NCI-H2029 (cell line): ENCODE results near the gene LMO3.

ENCODE experiments used
- DNase-seq: peaks from one replicate; lab custom pipeline; 2025; lab: John Stamatoyannopoulos, UW

Gene LMO3

GRCh38 chr12:16600525-16600924, 5.4 kb downstream of the LMO3 start:
- DNase-seq = no peak

DNA sequence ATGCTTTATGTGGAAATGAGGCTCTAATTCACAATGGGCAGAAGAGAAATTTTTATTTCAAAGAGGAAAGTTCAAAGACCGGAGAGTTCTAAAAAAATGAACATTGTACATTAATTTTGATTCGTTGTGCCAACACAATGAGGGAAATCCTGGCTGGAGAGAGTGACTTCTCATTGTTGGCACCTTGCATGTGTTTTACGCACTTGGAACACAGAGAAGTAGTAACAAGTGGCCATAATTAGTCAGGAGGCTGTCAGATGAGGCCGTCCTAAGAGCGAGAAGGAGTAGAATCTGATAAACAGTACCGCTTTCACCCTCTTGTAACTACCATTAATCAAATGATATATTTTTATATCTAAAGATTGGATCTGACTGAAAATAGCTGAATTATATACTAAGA, 6.9 kb downstream of the LMO3 start:
- peak; percentile 30 for DNase-seq

DNA sequence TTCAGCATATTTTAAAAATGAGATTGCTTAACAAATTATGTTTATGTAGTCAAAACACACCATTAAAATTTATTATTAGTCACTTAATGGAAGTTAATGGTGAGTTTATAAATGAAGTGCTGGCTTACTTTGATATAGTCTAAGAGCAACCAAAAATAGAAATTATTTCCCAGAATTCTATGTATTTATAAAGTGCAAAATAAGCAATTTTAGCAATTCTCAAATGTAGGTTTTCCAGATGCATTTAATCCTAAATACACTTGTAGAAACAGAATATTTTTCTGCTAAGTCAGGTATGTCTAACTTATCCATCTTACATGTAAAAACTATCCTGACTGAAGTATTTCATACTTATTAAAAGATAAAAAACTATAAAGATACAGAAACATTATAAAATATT, 11.2 kb downstream of the LMO3 start:
- no peak for DNase-seq

DNA sequence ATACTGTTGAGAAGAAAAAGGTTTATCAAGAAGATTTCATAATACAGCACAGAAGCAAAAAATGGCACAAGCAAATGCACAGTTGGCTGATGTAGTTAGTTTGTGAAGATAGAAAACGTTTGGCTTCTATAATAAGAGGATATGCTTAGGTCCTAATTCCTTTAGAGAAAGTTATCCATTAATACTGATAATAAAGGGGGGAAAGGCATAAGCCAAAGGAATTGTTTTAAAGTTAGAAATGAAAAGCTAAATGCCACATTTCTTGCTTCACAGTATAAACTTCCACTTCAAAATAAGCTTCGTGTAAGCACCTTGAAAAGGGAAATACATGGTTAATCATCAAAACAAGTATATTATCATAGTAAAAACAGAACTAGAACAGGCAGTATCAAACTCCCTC, 12.4 kb downstream of the LMO3 start:
- DNase-seq = no peak

GRCh38 chr12:16590645-16591044, 15.3 kb downstream of the LMO3 start:
- no peak for DNase-seq

- DNase-seq = no peak
Observed at GRCh38 chr12:16588812-16589211, 17.1 kb downstream of the LMO3 start.

DNA sequence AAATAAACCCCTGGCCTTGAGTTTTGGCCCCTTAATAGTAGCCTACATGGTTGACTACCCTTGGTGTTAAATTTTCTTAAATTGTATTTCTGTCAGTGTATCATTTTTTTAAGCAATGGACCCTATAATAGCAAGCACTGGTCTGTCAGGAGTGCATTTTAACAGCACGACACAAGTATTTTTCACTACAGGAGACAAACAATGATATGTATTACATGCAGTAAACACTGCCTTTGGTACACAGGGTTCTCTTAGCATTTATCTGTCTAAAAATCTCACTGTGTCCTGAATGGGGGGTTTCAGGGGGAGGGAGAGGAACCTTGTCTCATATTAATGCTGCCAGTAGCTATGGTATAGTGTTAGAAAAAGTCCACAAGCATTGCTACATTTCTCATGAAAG, 18.4 kb downstream of the LMO3 start:
- no peak for DNase-seq

DNA sequence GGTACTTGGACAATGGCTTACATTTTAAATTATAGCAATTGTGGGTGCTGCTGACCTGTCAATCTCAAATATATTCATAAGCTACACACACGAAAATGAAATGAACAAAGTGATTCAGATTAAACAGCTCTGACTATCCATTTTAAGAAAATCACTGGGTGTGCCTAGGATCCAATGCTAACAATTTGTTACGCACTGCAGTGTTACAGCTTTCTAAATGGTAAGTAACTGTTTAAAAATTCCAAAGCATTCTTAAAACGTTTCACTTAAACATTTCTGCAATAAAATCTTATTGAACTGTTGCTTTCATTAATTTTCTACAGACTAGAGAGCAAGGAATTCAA, 18.9 kb downstream of the LMO3 start:
- DNase-seq = no peak

DNA sequence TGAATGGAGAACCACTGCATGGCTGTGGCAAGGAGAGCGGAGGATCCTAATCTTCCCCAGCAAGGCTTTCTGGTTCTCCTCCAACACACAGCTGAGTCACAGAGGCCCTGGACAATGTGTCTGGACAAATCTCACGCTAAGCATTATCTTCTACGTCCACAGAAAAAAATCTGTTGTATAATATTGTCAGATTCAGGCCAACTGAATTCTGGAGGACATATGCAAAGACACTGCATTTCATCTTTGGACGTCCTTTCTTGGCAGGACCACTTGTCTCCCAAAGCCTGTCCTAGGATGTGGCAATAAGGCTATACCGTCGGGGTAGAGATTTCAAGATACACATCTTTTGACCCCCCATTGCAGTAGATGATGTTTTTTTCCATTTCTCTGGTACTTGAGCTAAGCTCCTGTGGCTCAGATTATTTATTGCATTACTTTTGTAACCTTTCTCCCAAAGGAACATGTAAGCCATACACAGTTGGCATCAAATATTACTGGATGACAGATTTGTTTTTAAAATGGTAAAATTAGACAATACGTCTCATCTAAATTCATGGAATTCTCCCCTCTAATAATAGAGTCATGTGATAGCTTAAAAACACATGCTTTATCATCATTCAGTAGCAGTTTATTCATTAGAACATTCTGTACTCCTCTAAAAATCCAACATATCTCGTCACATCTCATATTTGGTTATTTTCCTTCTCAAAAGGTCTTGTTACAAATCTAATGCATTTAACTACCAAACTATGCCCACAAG, 19.4 kb downstream of the LMO3 start:
- DNase-seq = no peak

GRCh38 chr12:16585781-16586180, 20.2 kb downstream of the LMO3 start:
- DNase-seq = no peak

- DNase-seq = no peak
Observed at GRCh38 chr12:16583969-16584745, 21.8 kb downstream of the LMO3 start.

- DNase-seq = no peak
Observed at GRCh38 chr12:16581416-16581815, 24.5 kb downstream of the LMO3 start.

GRCh38 chr12:16579041-16579440, 26.9 kb downstream of the LMO3 start:
- DNase-seq = no peak

DNA sequence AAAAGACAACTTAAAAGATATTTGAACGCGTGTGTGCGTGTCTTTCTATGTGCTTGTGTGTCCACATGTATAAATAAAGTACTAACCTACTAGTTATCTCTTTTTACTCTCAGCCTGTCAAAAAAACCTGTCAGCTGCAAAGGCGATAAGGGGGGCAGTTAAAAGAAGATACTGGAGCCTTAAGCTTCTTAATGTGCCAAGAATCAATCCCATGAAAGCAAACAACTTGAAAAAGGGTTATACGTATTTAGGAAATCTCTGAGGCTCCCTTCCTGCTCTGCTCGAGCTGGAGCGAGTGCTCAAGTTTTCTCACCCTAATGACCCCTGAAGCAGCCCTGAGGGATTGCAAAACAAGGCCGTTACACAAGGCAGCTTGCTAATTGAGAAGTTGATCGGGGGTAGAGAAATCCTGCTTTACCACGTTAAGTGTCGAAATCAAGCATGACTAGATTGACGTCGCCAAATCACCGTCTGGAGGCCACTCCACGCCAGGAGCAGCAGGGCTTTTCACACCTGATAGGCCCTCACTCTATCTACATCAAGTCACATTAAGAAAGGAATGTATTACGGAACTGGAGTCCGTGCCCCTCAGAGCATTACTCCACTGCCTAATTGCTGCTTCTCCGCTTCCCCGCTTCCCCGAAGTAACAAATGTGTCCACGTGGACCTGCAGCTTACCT, 32.4 kb downstream of the LMO3 start:
- DNase-seq = no peak

DNA sequence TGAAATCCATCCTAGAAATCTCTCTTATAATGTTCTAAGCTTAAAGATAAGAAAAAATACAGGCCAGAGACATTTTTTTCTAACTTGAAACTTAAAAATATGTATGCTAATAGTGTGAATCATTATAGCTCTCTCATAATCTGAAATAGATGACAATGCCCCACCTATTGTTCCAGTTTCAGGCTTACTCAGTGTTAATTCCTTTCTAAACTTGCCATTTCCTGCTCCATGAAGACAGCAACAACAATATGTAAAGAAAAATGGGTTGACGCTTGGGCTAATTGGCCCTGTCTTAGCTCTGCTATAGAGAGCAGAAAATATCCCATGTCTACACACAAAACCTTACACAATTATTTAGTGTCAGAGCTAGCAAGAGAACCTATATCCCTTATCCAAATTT, 37.1 kb downstream of the LMO3 start:
- no peak for DNase-seq

- no peak for DNase-seq
Observed at GRCh38 chr12:16564675-16565074, 41.3 kb downstream of the LMO3 start.

GRCh38 chr12:16563504-16563903, 42.5 kb downstream of the LMO3 start:
- DNase-seq = no peak

DNA sequence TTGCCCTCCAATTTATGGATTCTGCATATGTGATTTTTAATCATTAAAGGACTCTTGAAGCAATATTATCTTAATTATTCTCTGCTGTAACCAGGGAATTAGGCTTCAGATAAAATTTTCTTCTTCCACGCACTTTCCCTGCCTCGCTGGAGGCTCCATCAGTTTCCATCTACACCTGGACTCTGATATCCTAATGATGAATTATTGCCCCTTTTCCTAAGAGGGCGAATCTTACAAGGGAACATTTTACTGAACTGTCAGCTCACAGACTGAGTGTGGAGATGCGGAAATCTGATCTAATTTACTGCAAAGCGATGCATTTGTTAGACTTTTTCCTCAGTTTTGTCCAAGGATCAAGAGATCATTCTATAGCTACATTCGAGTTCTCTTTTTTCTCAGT, 43.0 kb downstream of the LMO3 start:
- no peak for DNase-seq

- DNase-seq = no peak
Observed at GRCh38 chr12:16562435-16562834, 43.5 kb downstream of the LMO3 start.

- DNase-seq = peak; percentile 21
Observed at GRCh38 chr12:16560273-16560672, 45.7 kb downstream of the LMO3 start.

DNA sequence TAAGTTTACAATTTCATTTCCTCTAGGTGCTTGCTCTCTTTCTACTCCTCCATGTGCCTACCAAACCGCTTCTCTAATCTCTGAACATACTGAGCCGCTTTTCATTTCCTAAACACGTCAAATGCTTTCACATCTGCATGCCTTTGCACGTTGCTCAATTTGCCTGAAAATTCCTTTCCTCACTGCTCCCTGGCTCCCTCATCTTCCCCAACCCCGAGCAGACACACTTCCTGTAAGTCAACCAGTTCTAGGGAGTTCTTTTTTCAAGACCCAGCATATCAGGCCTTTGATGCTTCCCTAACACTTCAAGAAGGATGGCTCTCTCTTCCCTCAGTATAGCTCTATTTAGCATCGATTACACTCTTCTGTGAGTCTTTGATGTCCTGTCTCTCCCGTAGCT, 50.3 kb downstream of the LMO3 start:
- no peak for DNase-seq

DNA sequence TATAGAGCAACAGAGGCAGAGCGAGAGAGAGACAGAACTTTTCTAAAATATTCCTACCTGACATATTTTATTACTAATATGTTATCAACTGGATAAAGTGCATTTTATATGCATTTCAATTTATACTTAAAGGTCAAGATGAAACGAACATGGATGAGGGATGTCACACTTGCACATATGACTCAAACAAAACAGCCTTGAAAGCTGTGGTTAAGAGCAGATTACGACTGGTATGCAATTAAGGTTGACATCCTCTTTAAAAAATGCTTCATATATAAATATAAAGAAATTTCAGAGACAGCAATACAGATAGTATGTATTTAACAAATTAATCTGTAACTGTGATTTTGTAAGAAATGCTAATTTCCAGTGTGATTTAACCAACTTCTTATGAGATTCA, 52.5 kb downstream of the LMO3 start:
- DNase-seq = no peak

DNA sequence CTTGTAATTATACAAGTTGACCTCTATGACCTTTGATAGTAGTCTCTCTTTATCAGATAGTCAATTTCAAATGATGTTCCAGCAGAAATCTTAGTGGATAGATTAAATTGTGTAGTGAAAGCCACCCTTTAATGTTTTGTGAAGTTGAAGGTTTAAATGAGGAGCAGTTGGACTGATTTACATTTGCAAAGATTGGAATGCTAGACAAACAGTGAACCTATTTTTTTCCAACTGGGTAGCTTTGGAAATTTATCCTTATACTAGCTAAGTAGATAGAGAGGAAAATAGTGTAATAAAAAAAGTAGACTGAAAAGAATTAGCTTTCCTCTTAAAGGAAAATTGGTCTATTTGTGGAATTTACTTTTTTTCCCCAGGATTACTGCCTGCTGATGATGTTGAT, 53.7 kb downstream of the LMO3 start:
- no peak for DNase-seq
